HEK293T (cell line): Measurements from ENCODE around the gene TMPRSS7.

Experiments
- CTBP1 ChIP-seq: fragments of 450-650 bp; IDR thresholded peaks from 2 replicates; pipeline ENCODE4 v1.6.1; 2016; ENCODE audit warnings: borderline replicate concordance
- FOXA1 ChIP-seq: fragments of 450-650 bp; IDR thresholded peaks from 2 replicates; pipeline ENCODE4 v1.6.1; 2016; ENCODE audit warnings: mild to moderate bottlenecking
- FOXK2 ChIP-seq: fragments of 450-650 bp; IDR thresholded peaks from 2 replicates; pipeline ENCODE4 v1.6.1; 2016; ENCODE audit warnings: mild to moderate bottlenecking
- HDGF ChIP-seq: fragments of 450-650 bp; IDR thresholded peaks from 2 replicates; pipeline ENCODE4 v1.6.1; 2017; ENCODE audit warnings: antibody characterized with exemption, borderline replicate concordance
- L3MBTL2 ChIP-seq: fragments of 450-650 bp; conservative IDR thresholded peaks from 2 replicates; pipeline ENCODE4 v1.6.1; 2016; ENCODE audit warnings: mild to moderate bottlenecking
- NFRKB ChIP-seq: fragments of 450-650 bp; IDR thresholded peaks from 2 replicates; pipeline ENCODE4 v1.6.1; 2016; ENCODE audit warnings: mild to moderate bottlenecking, moderate library complexity
- SP1 ChIP-seq: fragments of 450-650 bp; IDR thresholded peaks from 2 replicates; pipeline ENCODE4 v1.6.1; 2017
- SUZ12 ChIP-seq: fragments of 450-650 bp; IDR thresholded peaks from 2 replicates; pipeline ENCODE4 v1.6.1; 2016; ENCODE audit warnings: mild to moderate bottlenecking
- TARDBP ChIP-seq: fragments of 450-650 bp; IDR thresholded peaks from 2 replicates; pipeline ENCODE4 v1.6.1; 2016
- ZNF384 ChIP-seq: fragments of 450-650 bp; IDR thresholded peaks from 2 replicates; pipeline ENCODE4 v1.6.1; 2016
- TF ChIP-seq, protein P1 (sequence below): fragments of 450-650 bp; IDR thresholded peaks from 2 replicates; pipeline ENCODE4 v1.6.1; 2016

DNA sequence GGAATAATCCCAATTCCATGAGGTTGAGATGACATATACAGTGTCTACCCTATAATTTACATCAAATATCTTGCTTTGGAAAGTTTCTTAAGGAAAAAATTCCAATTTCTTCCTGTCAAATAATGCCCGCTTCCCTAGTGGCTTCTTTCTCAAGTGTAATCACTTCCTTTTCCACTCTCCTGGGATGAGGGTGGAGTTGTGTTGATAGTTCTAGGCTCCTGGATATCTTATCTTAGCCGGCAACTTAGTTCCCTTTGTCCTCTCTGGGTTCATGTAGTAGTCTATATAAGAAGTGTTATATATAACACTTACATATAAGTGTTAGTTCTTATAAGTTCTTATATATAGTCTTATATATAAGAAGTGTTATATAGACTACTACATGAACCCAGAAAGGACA is 24.9 kb upstream of the TMPRSS7 start:
- TF ChIP-seq NFRKB (no peak), L3MBTL2 (no peak), FOXA1 (no peak), SP1 (no peak), SUZ12 (no peak), CTBP1 (no peak), FOXK2 (no peak), ZNF384 (no peak), HDGF (no peak), TARDBP (no peak)
- TF ChIP-seq, protein P1, sequence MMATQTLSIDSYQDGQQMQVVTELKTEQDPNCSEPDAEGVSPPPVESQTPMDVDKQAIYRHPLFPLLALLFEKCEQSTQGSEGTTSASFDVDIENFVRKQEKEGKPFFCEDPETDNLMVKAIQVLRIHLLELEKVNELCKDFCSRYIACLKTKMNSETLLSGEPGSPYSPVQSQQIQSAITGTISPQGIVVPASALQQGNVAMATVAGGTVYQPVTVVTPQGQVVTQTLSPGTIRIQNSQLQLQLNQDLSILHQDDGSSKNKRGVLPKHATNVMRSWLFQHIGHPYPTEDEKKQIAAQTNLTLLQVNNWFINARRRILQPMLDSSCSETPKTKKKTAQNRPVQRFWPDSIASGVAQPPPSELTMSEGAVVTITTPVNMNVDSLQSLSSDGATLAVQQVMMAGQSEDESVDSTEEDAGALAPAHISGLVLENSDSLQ, result no peak
